HS-27A (cell line): Measurements from ENCODE around the gene BTBD9.
A peak's percentile ranks its signal among the peaks of the same experiment; 100 is the strongest.

Experiments used
- DNase-seq: peaks from one replicate; pipeline ENCODE4 v3.0.0-alpha.2; 2012; ENCODE audit warnings: low read depth, missing footprints

The BTBD9 gene

DNA sequence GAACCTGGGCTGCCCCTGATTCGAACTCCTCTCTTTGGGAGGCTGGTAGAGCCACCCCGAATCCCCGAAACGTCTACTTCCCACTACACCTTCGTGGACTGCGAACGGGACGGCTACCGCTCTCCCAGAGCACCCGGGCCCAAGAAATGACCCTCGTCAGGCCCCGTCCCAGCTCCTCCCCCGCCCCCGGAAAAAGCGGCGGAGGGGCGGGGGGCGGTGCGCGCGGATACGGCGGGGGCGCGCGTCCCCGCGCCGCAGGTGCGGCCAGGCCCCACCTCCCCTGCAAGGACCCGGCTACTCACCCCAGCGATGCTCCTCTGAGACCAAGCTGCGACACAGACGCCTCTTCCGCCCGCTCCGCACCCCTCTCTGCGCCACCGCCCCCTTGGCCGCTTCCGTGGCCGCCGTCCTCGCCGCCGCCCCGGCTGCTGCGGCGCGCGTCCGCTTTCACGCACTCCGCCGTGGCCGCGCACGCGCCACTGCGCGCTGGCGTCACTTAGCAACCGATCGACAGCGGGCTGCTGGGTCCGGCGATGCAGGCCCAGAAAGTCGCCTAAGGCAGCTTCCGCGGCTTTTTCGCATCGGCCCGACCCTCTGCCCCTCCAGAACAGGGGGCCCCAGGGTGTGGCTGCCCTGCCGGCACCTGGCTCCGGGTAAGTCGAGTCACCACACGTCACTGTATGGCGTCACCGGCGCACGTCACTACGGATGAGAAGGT lies at the start of gene BTBD9:
TSS of gene BTBD9 (minus strand) at position 432 of the 718 bp plus-strand sequence.
- peak; percentile 65 for DNase-seq

DNA sequence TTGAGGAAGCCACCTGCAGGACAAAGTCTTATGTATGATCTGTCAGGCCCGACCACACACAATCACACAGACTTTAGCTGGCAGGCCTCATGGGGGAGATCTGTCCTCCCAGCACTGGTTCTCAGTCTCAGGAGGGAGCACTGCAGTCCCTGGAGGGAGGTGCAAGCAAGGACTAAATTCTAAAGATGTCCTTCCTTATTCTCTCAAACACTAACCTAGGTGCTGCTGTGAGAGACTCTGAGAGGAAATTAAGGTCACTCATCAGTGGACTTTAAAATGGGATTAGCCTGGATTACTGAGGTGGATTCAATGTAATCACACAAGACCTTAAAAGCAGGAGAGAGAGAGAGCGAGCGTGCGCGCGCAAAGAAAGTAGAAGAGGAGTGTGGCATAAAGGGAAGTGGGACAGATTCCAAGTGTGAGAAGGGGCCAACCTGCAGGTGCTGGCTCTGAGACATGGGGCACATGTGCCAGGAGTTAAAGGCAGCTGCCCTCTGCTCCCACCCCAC lies 48.9 kb upstream of the BTBD9 start:
- DNase-seq: no peak

DNA sequence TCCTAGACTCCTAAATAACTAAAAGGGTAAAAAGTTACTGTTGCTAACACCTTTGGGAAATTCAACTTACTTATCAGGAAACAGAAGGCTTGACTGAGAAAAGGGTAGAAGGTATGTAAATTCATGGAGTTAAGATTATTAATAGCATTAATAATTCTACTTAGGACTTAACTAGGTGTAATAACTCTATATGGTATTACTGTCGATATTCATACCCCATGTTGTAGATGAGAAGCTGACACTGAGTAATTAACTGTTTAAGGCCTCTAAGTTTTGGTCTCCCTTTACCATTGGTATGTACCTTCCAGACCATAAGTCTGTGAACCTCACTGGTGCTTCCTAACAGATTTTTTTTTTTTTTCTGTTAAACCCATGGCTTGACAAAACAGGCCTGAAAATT lies 47.8 kb upstream of the BTBD9 start:
- no peak for DNase-seq

DNA sequence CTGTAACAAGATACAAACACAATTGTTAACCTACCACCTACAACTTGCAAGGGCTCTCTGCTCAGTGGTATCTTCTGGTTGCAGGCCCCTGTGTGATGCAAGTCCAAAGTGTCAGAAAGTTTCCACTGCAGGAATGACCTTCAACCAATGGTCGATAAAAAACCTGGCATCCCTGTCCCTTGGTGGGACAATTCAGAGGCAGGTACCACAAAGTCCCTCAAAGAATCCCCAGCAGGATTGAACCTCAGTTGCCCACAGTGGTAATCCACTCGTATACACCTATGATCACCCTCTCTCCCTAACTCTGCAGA lies 47.3 kb upstream of the BTBD9 start:
- DNase-seq: no peak

DNA sequence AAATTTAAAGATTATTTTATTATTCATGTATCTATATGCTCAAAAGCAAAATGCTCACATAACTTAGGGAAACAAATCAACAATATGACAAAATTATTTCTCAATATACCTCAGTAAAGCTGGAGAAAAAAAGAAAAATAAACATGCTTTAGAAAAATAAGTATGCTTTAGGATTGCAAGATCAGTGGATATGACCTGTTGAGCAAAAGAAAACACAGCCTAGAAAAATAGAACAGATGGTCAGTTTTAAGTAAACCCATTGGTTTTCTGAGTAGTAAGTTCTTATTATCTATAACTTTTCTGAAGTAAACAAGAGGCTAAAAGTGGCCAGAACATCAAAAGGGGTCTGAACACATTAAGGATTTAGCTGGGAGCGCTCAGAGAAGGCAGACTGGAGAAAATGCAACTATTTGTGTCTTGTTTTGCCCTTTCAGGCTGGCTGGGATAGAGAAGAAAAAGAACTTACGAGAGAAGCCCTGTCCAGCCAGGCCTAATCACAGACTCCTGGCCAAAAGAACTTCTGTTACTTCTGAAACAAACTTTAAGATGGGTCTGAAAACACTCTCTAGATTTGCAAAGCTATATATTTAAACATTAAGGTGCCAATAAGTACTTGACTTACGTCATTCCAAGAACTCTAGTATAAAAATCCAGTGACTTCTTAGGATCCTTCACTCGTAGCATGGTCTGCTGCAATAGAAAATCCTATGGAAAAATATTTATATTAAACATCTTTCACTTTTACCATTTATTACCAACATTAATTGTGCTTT lies 46.7 kb upstream of the BTBD9 start:
- DNase-seq: no peak

DNA sequence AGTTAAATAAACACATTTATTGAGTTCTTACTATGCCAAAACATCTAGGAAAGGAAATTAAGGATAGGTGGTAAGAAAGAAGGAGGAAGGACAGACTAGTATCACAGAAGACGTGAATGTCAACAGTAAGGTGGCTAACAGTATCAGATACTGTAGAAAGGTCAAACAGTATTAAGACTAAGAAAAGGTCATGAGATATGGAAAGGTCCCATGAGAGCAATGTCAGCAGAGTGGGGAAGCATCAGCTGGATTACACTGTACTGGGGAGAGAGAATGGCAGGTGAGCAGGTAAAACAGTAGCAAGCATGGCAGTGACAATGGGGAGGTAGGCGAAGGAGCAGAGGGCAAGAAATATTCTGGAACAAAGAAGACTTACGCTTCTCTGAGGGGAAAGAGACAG lies 45.2 kb upstream of the BTBD9 start:
- DNase-seq: no peak

DNA sequence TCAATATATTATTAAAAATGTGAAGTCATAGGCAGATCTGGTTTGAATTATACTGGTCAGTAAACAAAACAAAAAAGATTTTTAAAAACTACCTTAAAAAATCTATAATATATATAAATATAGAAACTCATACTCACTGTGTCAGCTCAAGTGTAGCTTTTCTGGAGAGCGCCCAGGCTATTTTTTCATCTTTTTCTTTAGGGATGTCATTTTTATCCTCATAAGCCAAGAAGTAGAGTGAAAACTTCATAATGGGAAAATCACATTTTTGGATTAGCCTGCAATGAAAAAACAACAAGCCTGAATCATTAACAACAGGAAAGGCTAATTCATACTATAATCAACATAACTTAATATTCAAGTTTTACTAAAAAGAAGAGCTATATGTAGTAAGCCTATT lies 44.5 kb upstream of the BTBD9 start:
- no peak for DNase-seq

DNA sequence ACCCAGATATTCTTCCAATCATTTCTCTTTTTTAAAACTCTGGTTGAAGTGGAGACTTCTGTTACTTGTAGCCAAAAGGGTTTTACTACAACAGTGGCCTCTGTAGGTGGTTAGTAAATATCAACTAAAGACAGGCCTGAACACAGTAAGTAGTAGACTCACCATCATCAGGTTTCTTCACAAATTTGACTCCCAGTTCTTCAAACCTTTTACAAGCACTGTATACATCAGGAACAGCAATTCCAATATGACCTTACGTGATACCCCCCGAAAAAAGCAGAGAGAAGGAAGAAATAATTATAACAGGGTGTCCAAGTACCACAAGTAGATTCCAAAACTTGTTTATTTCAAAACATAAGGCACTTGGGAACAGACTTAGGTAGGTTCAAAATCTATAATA lies 42.1 kb upstream of the BTBD9 start:
- no peak for DNase-seq

DNA sequence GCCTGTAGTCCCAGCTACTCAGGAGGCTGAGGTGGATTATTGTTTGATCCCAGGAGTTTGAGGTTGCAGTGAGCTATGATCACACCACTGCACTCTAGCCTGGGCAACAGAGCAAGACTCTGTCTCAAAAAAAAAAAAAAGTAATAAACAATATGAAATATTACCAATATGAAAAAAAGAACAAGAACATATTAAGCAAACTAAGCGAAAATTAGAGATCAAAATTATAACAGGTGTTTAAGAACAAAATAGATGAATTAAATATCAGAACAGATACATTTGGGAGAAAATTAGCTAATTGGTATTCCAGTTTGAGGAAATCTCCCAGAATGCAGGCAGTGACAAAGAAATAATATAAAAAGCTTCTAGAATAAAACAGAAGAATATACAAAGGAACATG lies 39.9 kb upstream of the BTBD9 start:
- DNase-seq: no peak

DNA sequence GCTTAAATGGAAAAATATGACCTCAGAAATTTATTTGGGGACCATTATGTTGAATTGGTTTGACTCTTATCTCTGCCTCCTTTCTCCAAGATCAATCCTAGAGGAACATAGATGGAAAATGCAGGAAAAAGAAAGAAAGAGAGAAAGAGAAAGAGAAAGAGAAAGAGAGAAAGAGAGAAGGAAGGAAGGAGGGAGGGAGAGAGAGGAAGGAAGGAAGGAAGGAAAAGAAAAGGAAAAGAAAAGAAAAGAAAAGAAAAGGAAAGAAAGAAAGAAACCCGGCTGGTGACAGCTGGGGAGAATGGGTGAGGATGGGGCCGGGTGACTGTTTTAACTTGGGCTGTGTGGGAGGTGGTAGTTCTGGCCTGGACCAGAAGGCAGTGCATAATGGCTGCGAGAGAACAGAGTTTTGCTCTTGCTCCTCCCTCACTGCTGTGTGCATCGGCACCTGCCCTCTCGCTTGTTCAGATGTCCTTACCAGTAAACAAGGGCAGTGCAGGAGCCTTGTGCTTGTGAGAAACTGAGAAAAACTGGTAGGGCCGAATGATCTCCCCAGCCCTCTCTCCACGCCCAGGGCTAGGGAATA lies 38.5 kb upstream of the BTBD9 start:
- no peak for DNase-seq

DNA sequence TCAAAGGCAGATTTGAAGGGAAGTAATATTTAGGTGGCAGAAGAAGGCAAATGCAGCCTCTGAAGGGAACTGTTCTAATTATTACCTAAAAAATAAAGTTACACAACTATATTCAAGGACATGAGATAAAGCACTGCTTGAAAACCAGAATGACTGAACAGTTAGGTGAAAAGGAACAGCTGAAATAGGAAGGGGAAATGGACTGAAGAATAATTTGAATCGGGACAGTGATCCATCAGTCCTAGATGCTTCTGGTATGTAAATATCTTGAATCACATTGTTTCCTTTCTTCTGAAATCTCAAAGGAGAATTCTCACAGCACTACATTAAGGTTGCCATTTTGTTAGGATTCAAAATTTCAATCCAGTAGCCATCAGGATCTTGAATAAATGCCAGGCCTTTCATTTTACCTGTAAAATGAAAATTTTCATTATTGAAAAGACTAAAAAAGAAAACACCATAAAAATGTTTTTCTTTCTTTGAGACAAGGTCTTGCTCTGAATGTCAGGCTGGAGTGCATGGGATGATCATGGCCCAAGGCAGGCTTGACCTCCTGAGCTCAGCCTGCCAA lies 37.3 kb upstream of the BTBD9 start:
- no peak for DNase-seq

DNA sequence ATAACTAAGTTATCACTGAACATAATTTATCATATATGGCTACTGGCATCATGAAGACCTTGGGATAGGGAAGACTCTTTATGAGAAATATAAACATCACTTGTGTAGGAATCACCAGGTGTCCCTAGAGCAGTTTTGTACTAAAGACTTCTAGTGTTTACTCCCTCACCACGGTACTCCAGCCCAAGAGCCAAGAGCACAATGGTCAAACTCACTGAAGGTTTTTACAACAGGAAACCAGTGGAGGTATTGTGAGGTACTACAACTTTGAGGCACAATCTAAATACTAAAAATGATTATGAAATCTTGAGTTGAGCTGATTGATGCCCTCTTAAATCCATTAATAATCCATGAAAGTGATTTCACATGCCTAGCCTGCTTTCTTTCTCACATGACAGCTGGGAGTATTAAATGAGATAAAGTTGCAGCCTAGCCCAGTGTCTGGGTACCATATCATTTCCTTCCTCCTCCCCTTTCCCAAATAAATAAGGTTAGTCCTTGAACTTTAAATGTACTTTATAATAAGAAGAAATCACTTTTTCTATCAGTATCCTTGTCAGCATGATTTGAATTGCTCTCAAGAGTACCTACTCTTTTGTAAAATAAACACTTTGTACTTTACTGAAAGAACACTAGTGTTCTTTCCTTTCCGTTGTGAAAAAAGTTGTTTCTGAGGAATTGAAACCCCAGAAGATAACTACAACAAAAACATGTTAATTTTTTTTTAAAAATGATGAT lies 36.7 kb upstream of the BTBD9 start:
- DNase-seq: no peak

DNA sequence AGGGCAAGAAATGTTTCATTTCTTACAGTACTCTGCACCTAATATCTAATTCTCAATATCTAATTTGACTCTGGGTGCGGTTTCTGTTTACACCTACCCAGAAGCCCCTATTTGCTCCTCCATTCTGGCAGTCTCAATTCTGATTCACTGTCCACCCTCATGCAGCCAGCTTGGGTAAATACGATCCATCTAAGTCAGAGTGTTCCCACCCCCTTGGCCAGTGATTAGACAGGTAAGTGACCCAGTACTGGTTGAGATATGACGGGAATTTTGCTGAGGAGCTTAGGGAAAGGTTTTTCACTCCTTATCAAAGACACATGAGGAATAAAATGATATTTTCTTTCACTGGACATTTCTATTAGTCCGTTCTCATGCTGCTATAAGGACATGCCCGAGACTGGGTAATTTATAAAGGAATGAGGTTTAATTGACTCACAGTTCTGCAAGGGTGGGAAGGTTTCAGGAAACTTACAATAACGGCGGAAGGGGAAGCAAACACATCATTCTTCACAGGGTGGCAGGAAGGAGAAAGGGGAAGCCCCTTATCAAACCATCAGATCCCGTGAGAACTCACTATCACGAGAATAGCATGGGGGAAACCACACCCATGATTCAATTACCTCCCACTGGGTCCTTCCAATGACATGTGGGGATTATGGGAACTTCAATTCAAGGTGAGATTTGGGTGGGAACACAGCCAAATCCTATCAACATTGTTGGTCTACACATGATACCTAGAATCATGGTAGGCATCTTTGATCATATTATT lies 33.9 kb upstream of the BTBD9 start:
- DNase-seq: no peak

DNA sequence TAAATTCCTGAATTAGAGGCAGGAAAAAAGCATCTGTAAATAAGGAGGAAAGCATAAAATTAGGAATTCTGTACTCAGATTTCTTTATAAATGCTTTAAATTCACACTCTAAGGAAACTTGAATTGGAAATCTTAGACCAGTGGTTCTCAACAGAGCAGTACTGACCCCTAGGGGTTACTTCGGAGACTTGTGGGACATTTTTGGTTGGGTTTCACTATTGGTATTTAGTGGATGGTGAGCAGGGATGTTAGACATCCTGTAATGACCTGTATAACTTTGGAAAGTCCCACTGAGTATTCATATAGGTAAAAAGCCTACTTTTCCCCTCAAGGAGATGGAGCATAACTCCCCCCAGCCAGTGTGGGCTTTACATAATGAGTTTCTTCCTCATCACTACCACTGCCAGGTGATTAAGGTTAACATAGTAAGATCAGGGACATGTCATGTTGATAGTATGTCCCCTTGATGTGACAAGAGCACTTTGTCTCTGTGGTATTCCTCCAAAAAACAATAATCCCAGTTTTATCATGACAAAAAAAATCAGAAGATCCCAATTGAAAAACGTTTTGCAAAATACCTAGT lies 32.2 kb upstream of the BTBD9 start:
- DNase-seq: peak; percentile 23

DNA sequence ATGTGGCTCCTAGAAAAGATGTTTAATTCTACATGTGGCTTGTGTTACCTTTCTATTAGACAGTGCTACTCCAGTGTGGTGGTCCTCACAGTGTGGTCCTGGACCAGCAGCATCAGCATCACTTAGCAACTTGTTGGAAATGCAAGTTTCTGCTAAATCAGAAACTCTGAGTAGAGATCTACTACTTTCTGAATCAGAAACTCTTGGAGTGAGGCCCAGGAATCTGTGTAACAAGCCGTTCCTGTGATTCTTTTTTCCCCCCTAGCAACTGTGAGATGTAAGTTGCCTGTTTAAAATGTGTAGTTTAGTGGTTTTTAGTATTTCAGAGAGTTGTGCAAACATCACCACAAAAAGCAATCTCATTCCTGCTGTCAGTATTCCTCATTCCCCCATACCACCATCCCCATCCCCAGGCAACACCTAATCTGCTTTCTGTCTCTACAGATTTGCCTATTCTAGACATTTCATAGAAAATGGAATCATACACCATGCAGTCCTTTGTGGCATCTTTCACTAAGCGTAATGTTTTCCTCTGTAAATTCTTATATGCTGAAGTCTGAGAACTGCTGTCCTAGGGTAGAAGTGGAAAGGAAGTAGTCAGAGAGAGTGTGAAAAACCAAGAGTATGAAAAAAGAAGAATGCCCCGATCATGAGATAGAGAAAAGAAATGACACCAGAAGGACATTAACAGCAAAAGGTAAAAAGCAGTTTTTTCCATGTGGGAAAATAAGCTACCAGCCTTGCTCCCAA lies 18.9 kb upstream of the BTBD9 start:
- DNase-seq: no peak

DNA sequence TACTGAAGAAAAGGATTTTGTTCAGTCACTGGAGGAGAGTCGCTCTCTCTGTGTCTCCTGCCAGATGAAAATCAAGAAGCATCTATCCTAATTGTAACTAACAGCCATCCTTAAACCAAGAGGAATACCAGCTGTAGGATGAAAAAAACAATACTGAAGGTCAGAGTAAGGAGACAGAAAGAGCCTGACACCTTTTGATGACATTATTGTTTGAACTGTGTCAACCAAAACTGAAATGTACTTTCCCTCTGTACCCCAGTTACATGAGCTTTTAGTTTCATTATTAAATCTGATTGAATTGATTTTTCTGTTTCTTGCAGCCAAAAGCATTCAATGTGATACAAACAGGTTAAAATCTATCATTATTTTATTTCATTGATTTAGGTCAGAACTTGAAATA lies 17.2 kb upstream of the BTBD9 start:
- no peak for DNase-seq

DNA sequence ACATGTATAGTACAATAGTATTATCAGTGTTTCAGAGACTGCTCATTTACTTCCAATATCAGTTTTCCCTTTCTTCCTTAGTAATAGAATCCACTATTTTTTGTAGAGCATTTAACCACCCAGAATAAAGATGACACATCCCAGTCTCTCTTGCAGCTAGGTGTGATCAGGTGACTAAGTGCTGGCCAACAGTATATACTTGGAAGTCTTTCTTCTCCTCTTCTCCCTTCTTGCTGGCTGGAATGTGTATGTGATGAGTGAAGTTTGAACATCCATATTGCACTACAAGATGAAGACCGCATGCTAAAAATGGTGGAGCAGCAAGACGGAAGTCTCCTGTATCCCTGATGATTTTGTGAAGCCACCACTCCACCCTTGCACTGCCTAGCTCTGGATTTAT lies 14.5 kb upstream of the BTBD9 start:
- DNase-seq: no peak

DNA sequence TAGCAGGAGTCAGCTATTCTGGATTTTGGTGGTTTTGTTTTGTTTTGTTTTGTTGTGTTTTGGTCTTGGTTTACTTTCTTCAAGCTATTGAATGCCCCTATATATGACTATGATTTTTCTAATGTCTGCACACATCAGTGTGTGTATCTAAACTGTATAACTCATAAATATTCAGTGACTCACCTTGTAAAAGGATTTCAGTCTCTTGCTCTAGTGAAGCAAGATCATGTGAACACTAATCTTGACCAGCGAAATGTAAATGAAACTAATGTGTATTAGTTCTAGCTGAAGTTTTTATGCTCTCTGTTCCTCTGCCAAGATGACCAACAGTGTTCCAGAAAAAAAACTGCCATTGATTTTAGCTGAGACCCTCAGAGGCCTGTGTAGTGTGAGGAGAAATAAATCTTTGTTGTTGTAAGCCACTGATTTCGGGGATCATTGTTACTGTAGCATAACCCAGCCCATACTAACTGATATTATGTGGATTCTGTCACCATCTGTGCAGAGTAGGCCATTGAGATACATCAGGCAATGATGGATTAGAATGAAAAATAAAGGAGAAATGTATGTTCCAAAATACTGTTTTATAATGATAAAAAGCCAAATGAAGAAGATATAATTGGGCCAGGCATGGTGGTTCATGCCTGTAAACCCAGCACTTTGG lies 11.5 kb upstream of the BTBD9 start:
- DNase-seq: no peak

DNA sequence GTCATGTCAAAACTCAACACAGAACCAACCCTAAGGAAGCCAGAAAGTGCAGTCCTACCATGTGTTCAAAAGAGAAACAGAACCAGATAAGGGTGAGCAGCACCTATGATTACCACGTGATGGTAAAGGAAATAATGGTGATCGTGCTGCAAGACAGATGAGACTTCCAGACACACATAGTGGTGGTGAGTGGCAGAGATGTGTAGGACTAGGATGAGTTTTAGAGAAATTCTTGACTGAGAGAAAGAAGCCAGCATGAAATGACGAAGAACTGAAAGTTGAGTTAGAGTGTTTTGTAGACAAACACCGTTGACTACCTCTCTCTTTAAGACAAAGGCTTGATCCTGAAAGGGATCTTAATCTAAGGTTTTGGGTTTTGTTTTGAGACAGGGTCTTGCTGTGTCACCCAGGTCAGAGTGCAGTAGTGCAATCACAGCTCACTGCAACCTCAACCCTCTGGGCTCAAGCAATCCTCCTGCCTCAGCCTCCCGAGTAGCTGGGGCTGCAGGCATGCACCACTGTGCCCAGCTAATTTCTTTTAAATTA lies 10.6 kb upstream of the BTBD9 start:
- no peak for DNase-seq

DNA sequence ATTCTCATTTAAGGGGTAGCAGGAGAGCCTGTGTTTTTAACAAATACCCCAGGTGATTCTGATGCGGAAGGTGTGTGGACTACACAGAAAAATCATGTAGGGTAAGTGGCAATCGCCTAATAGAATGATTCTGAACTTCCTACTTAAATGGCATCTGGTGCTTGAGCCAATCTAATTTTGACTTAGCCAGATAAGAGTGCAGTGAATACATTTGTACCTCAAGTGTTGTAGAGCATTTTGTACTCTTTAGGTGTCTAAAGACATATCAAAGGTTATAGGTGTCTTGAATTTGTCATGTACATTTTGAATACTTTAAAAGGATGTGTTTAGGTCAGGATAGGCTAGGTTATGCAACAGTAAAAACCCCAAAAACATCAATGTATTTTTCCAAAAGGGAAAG lies 10.0 kb upstream of the BTBD9 start:
- DNase-seq: no peak
